ENCODE measurements around the gene MARCKSL1. TPM values are rescaled to one million over a fixed set of nuclear protein-coding genes. Genes with fewer than 3 reads are reported as not detected.

The MARCKSL1 gene
- total RNA-seq, 2 experiments from 2014 or later: 120 to 288 TPM

- no TSS peak for BruUV-seq (replicated peaks)
- Histone ChIP-seq H2AFZ (ENCODE audit: low read length) (peak overlapping the region; percentile 54; the same call in 1 of the 2 replicates), H3K9me3 (ENCODE audit: low read length) (peaks cover 8% of the 10 kb centered on the region; the same call in 1 of the 2 replicates), H3K9me2 (ENCODE audit: insufficient read depth, low read length) (no peaks in the 10 kb centered on the region), H3K4me3 (ENCODE audit: low read depth, low read length, poor library complexity, severe bottlenecking) (peak overlapping the region; percentile 74), H3K4me1 (ENCODE audit: insufficient read depth, low read length, poor library complexity, severe bottlenecking) (peaks cover 38% of the 10 kb centered on the region), H3K27ac (ENCODE audit: low read depth, low read length, poor library complexity, severe bottlenecking) (peak overlapping the region; percentile 46), H3K4me2 (ENCODE audit: low read length) (peak overlapping the region; percentile 87), H3K36me3 (ENCODE audit: insufficient read depth, low read length) (no peaks in the 10 kb centered on the region), H4K20me1 (ENCODE audit: insufficient read depth, low read length) (no peaks in the 10 kb centered on the region), H3K79me2 (ENCODE audit: insufficient read depth, low read depth, low read length) (no peaks in the 10 kb centered on the region)
- CTCF ChIA-PET (ENCODE audit: unreplicated experiment): interaction anchor here (0.9 to 1.2 kb wide), 2 partner anchors 14 to 38 kb away, joined by 3 to 4 read pairs; no protein-coding TSS in a partner anchor
- TF ChIP-seq EZH2phosphoT487 (IDR thresholded peaks at IDR 0.05; ENCODE audit: borderline replicate concordance, low read depth, low read length) (no peak), CTCF (conservative IDR thresholded peaks at IDR 0.05; ENCODE audit: low read length) (no peak)
- intact Hi-C loops (cut with micrococcal nuclease; ENCODE audit: unreplicated experiment): loop anchor here (1.0 kb wide), 1 partner anchor 15 kb away; the partner anchor contains the start of gene MARCKSL1
- DNase-seq (ENCODE audit: low spot score): peak; percentile 96
- POLR2A ChIA-PET: interaction anchor here (0.8 to 1.7 kb wide), 4 partner anchors 15 to 55 kb away, joined by 3 to 5 read pairs (median 4); partner anchors contain the start of gene MARCKSL1
Measured at GRCh38 chr1:32351399-32352238, 15.6 kb upstream of the MARCKSL1 start.

GRCh38 chr1:32350785-32351398 is 14.9 kb upstream of the MARCKSL1 start:
- H3K9me2 ChIP-seq (ENCODE audit: insufficient read depth, low read length): no peaks in the 10 kb centered on the region
- H2AFZ ChIP-seq (ENCODE audit: low read length): peak overlapping the region; percentile 26
- no peaks in the 10 kb centered on the region for H4K20me1 ChIP-seq (ENCODE audit: insufficient read depth, low read length)
- H3K27ac ChIP-seq (ENCODE audit: low read depth, low read length, poor library complexity, severe bottlenecking): peak overlapping the region; percentile 46
- DNase-seq (ENCODE audit: low spot score): peak; percentile 85
- BruUV-seq (replicated peaks): no TSS peak
- H3K4me2 ChIP-seq (ENCODE audit: low read length): peak overlapping the region; percentile 87
- H3K9me3 ChIP-seq (ENCODE audit: low read length): peaks cover 8% of the 10 kb centered on the region; the same call in 1 of the 2 replicates
- ChIA-PET POLR2A (interaction anchor here (0.6 to 1.7 kb wide), 4 partner anchors 15 to 102 kb away, joined by 3 to 5 read pairs (median 3); partner anchors contain the start of gene MARCKSL1), CTCF (ENCODE audit: unreplicated experiment) (no interaction called here)
- H3K4me1 ChIP-seq (ENCODE audit: insufficient read depth, low read length, poor library complexity, severe bottlenecking): peaks cover 38% of the 10 kb centered on the region
- no peaks in the 10 kb centered on the region for H3K79me2 ChIP-seq (ENCODE audit: insufficient read depth, low read depth, low read length)
- peak overlapping the region; percentile 74 for H3K4me3 ChIP-seq (ENCODE audit: low read depth, low read length, poor library complexity, severe bottlenecking)
- H3K36me3 ChIP-seq (ENCODE audit: insufficient read depth, low read length): no peaks in the 10 kb centered on the region
- TF ChIP-seq CTCF (conservative IDR thresholded peaks at IDR 0.05; ENCODE audit: low read length) (peak; percentile 73), EZH2phosphoT487 (IDR thresholded peaks at IDR 0.05; ENCODE audit: borderline replicate concordance, low read depth, low read length) (no peak)
- intact Hi-C loops (cut with micrococcal nuclease; ENCODE audit: unreplicated experiment): loop anchor here (1.0 kb wide), 1 partner anchor 15 kb away; the partner anchor contains the start of gene MARCKSL1
